ENCODE data around the gene EPB41L2. TPM values are rescaled to one million over a fixed set of nuclear protein-coding genes. Genes with fewer than 3 reads are reported as not detected.

The EPB41L2 gene
- total RNA-seq, 4 donors from 2014 or later = 45.3 to 102 (median 61.9) TPM

- no peak overlapping the region for H3K27ac ChIP-seq
- in situ Hi-C loops (cut with MboI; ENCODE audit: low pct_ligation_motif_present in 1 of 4, low pct_unique_long_range_greater_than_20kb in 1 of 4, low sequenced_read_pairs in 3 of 4) (loop anchor here in 2 of 4 donors (25.0 kb wide), 1 partner anchor 541 kb away; no protein-coding TSS in a partner anchor), intact Hi-C loops (cut with DNase I; ENCODE audit: low total_unique reads) (no loop called here)
- H3K4me1 ChIP-seq = peaks cover 0 to 5% (median 0%) of the 10 kb centered on the region in 4 donors
- no peak for TF ChIP-seq CTCF (IDR thresholded peaks at IDR 0.05)
- TF ChIP-seq POLR2A (IDR thresholded peaks at IDR 0.05) = no peak
- TF ChIP-seq POLR2AphosphoS5 (IDR thresholded peaks at IDR 0.05) = no peak
- TF ChIP-seq EP300 (IDR thresholded peaks at IDR 0.05; ENCODE audit: low read depth) = no peak
- 62 to 74% methylated on average over 5 to 7 of the region's 7 CpGs for WGBS, 2 donors (ENCODE audit: low coverage in 1 of 2)
- no peaks in the 10 kb centered on the region for H3K27me3 ChIP-seq
- H3K9me3 ChIP-seq = no peaks in the 10 kb centered on the region
- DNase-seq = no peak
- H3K4me3 ChIP-seq = no peak overlapping the region
- no peaks in the 10 kb centered on the region for H3K36me3 ChIP-seq
These were observed 210.0 kb downstream of the EPB41L2 start for GRCh38 chr6:130852844-130853554.

GRCh38 chr6:130851026-130851425, 212.0 kb downstream of the EPB41L2 start:
- Histone ChIP-seq H3K36me3 (no peaks in the 10 kb centered on the region), H3K27me3 (no peaks in the 10 kb centered on the region), H3K27ac (no peak overlapping the region), H3K9me3 (no peaks in the 10 kb centered on the region), H3K4me1 (peaks cover 0 to 5% (median 0%) of the 10 kb centered on the region in 4 donors), H3K4me3 (no peak overlapping the region)
- in situ Hi-C loops (cut with MboI; ENCODE audit: low pct_ligation_motif_present in 1 of 4, low pct_unique_long_range_greater_than_20kb in 1 of 4, low sequenced_read_pairs in 3 of 4) (loop anchor here in 2 of 4 donors (25.0 kb wide), 1 partner anchor 539 kb away; no protein-coding TSS in a partner anchor), intact Hi-C loops (cut with DNase I; ENCODE audit: low total_unique reads) (no loop called here)
- no peak for DNase-seq
- TF ChIP-seq EP300 (IDR thresholded peaks at IDR 0.05; ENCODE audit: low read depth) (no peak), POLR2A (IDR thresholded peaks at IDR 0.05) (no peak), POLR2AphosphoS5 (IDR thresholded peaks at IDR 0.05) (no peak), CTCF (IDR thresholded peaks at IDR 0.05) (no peak)
- WGBS, 2 donors (ENCODE audit: low coverage in 1 of 2) = 73 to 81% methylated on average over 1 of the region's 1 CpG

- Histone ChIP-seq H3K27ac (no peak overlapping the region), H3K27me3 (no peaks in the 10 kb centered on the region), H3K36me3 (no peaks in the 10 kb centered on the region), H3K9me3 (no peaks in the 10 kb centered on the region), H3K4me3 (no peak overlapping the region), H3K4me1 (peaks cover 0 to 5% (median 0%) of the 10 kb centered on the region in 4 donors)
- no peak for TF ChIP-seq POLR2A (IDR thresholded peaks at IDR 0.05)
- no peak for TF ChIP-seq EP300 (IDR thresholded peaks at IDR 0.05; ENCODE audit: low read depth)
- no peak for TF ChIP-seq CTCF (IDR thresholded peaks at IDR 0.05)
- in situ Hi-C loops (cut with MboI; ENCODE audit: low pct_ligation_motif_present in 1 of 4, low pct_unique_long_range_greater_than_20kb in 1 of 4, low sequenced_read_pairs in 3 of 4) = loop anchor here in 1 of 4 donors (10.0 kb wide), 1 partner anchor 525 kb away; no protein-coding TSS in a partner anchor
- intact Hi-C loops (cut with DNase I; ENCODE audit: low total_unique reads) = loop anchor here (1.0 kb wide), 1 partner anchor 19 kb away; no protein-coding TSS in a partner anchor
- WGBS, 2 donors (ENCODE audit: low coverage in 1 of 2) = 70 to 86% methylated on average over 1 of the region's 1 CpG
- DNase-seq = no peak
These were observed 213.5 kb downstream of the EPB41L2 start for GRCh38 chr6:130849594-130849993.

GRCh38 chr6:130848945-130849344, 214.1 kb downstream of the EPB41L2 start:
- no peak overlapping the region for H3K27ac ChIP-seq
- H3K36me3 ChIP-seq = no peaks in the 10 kb centered on the region
- no peaks in the 10 kb centered on the region for H3K9me3 ChIP-seq
- in situ Hi-C loops (cut with MboI; ENCODE audit: low pct_ligation_motif_present in 1 of 4, low pct_unique_long_range_greater_than_20kb in 1 of 4, low sequenced_read_pairs in 3 of 4) = loop anchor here in 1 of 4 donors (10.0 kb wide), 1 partner anchor 524 kb away; no protein-coding TSS in a partner anchor
- no peak overlapping the region for H3K4me3 ChIP-seq
- intact Hi-C loops (cut with DNase I; ENCODE audit: low total_unique reads) = loop anchor here (1.0 kb wide), 1 partner anchor 19 kb away; no protein-coding TSS in a partner anchor
- 81 to 100% methylated on average over 1 to 2 of the region's 2 CpGs for WGBS, 2 donors (ENCODE audit: low coverage in 1 of 2)
- TF ChIP-seq POLR2AphosphoS5 (IDR thresholded peaks at IDR 0.05) (no peak), POLR2A (IDR thresholded peaks at IDR 0.05) (no peak), EP300 (IDR thresholded peaks at IDR 0.05; ENCODE audit: low read depth) (no peak), CTCF (IDR thresholded peaks at IDR 0.05) (no peak)
- no peaks in the 10 kb centered on the region for H3K27me3 ChIP-seq
- no peak for DNase-seq
- H3K4me1 ChIP-seq = peaks cover 0 to 4% (median 0%) of the 10 kb centered on the region in 4 donors
